WTC11 (cell line): Measurements from ENCODE around the gene TTC7B. TPM values are rescaled to one million over a fixed set of nuclear protein-coding genes. Genes with fewer than 3 reads are reported as not detected.

Experiments used
- ATAC-seq: fragments of 200-7000 bp; cut with Tn5 transposase; 2 replicates; pipeline ENCODE4 v1.10.0; 2021; ENCODE audit warnings: mild to moderate bottlenecking, moderate library complexity
- CTCF ChIA-PET: fragments of 300-600 bp; sonication (Branson Sonifier 250); formaldehyde crosslinking; loops from one replicate; lab custom pipeline; 2021; ENCODE audit warnings: antibody characterized with exemption; lab: Charles Lee
- POLR2A ChIA-PET: fragments of 350-600 bp; sonication (Branson Sonifier 250); formaldehyde crosslinking; loops from one replicate; lab custom pipeline; 2021; ENCODE audit warnings: antibody characterized with exemption; lab: Charles Lee
- DNase-seq: peaks from one replicate; pipeline ENCODE4 v3.0.0; 2021; ENCODE audit warnings: low spot score
- H3K27ac Mint-ChIP-seq: 2 replicates; pipeline ENCODE4 v1.8.0; 2021; ENCODE audit warnings: mixed read lengths
- H3K27me3 Mint-ChIP-seq: 2 replicates; pipeline ENCODE4 v1.8.0; 2021; ENCODE audit warnings: low read depth, mild to moderate bottlenecking, moderate library complexity, mixed read lengths
- H3K36me3 Mint-ChIP-seq: 2 replicates; pipeline ENCODE4 v1.8.0; 2021; ENCODE audit warnings: mixed read lengths
- H3K4me1 Mint-ChIP-seq: 2 replicates; pipeline ENCODE4 v1.8.0; 2022; ENCODE audit warnings: mixed read lengths
- H3K4me3 Mint-ChIP-seq: 2 replicates; pipeline ENCODE4 v1.8.0; 2021; ENCODE audit warnings: mild to moderate bottlenecking, moderate library complexity, mixed read lengths
- H3K9me3 Mint-ChIP-seq: 2 replicates; pipeline ENCODE4 v1.8.0; 2021; ENCODE audit warnings: mixed read lengths
- AR ChIP-seq: fragments of 250-450 bp; sonication (Bioruptor Pico); IDR thresholded peaks from 2 replicates; pipeline ENCODE4 v1.9.0; 2021; ENCODE audit warnings: mild to moderate bottlenecking
- CTCF ChIP-seq: fragments of 200-600 bp; IDR thresholded peaks from 2 replicates; pipeline ENCODE4 v1.8.0; 2022; ENCODE audit warnings: antibody characterized with exemption
- ELF4 ChIP-seq: sonication (generic); formaldehyde crosslinking; IDR thresholded peaks from 2 replicates; pipeline ENCODE4 v1.8.1; 2022; ENCODE audit warnings: low read depth, mild to moderate bottlenecking, moderate library complexity, missing genetic modification reagents
- IRF1 ChIP-seq: sonication (generic); formaldehyde crosslinking; IDR thresholded peaks from 2 replicates; pipeline ENCODE4 v1.8.0; 2023; ENCODE audit warnings: missing genetic modification reagents
- PREB ChIP-seq: sonication (generic); formaldehyde crosslinking; IDR thresholded peaks from 2 replicates; pipeline ENCODE4 v1.8.1; 2022; ENCODE audit warnings: mild to moderate bottlenecking, missing genetic modification reagents, moderate library complexity, borderline replicate concordance
- PRRX2 ChIP-seq: fragments of 250-450 bp; sonication (Bioruptor Pico); IDR thresholded peaks from 2 replicates; pipeline ENCODE4 v1.8.0; 2021; ENCODE audit warnings: mild to moderate bottlenecking
- TEAD4 ChIP-seq: sonication (generic); formaldehyde crosslinking; IDR thresholded peaks from 2 replicates; pipeline ENCODE4 v1.8.0; 2022; ENCODE audit warnings: mild to moderate bottlenecking, missing genetic modification reagents
- USF2 ChIP-seq: sonication (generic); formaldehyde crosslinking; IDR thresholded peaks from 2 replicates; pipeline ENCODE4 v1.8.1; 2023; ENCODE audit warnings: mild to moderate bottlenecking, missing genetic modification reagents, moderate library complexity
- ZBTB21 ChIP-seq: sonication (generic); formaldehyde crosslinking; IDR thresholded peaks from 2 replicates; pipeline ENCODE4 v1.8.1; 2023; ENCODE audit warnings: mild to moderate bottlenecking, missing genetic modification reagents, borderline replicate concordance
- ZNF281 ChIP-seq: sonication (generic); formaldehyde crosslinking; IDR thresholded peaks from 2 replicates; pipeline ENCODE4 v1.8.0; 2023; ENCODE audit warnings: mild to moderate bottlenecking, missing genetic modification reagents
- ZNF317 ChIP-seq: sonication (generic); formaldehyde crosslinking; IDR thresholded peaks from 2 replicates; pipeline ENCODE4 v1.8.1; 2023; ENCODE audit warnings: low read depth, mild to moderate bottlenecking, moderate library complexity, missing genetic modification reagents, borderline replicate concordance
- ZNF423 ChIP-seq: fragments of 250-450 bp; sonication (Bioruptor Pico); IDR thresholded peaks from 2 replicates; pipeline ENCODE4 v2.1.2; 2022; ENCODE audit warnings: mild to moderate bottlenecking, moderate library complexity
- ZNF671 ChIP-seq: fragments of 250-450 bp; sonication (Bioruptor Pico); IDR thresholded peaks from 2 replicates; pipeline ENCODE4 v1.8.0; 2021; ENCODE audit warnings: mild to moderate bottlenecking
- total RNA-seq: library from RNA; stranded (reverse); gene quantifications from 3 replicates; pipeline ENCODE4 v1.2.3, GENCODE V29; 2021
- TF ChIP-seq, protein P1 (sequence below): sonication (generic); formaldehyde crosslinking; IDR thresholded peaks from 2 replicates; pipeline ENCODE4 v1.8.1; 2022; ENCODE audit warnings: mild to moderate bottlenecking, moderate library complexity, missing genetic modification reagents
- TF ChIP-seq, protein P2 (sequence below): sonication (generic); formaldehyde crosslinking; IDR thresholded peaks from 2 replicates; pipeline ENCODE4 v1.8.1; 2022; ENCODE audit warnings: low read depth, mild to moderate bottlenecking, moderate library complexity, missing genetic modification reagents, borderline replicate concordance

TTC7B gene
- total RNA-seq, 1 experiment from 2014 or later: 27.6 TPM

- TF ChIP-seq CTCF (no peak), ELF4 (CRISPR knock-in tag) (no peak), TEAD4 (CRISPR knock-in tag) (no peak), ZNF423 (CRISPR knock-in tag) (no peak)
- TF ChIP-seq, all 79 proteins: peak for 0
Measured at GRCh38 chr14:90533591-90534021, 282.6 kb downstream of the TTC7B start (continued).

DNA sequence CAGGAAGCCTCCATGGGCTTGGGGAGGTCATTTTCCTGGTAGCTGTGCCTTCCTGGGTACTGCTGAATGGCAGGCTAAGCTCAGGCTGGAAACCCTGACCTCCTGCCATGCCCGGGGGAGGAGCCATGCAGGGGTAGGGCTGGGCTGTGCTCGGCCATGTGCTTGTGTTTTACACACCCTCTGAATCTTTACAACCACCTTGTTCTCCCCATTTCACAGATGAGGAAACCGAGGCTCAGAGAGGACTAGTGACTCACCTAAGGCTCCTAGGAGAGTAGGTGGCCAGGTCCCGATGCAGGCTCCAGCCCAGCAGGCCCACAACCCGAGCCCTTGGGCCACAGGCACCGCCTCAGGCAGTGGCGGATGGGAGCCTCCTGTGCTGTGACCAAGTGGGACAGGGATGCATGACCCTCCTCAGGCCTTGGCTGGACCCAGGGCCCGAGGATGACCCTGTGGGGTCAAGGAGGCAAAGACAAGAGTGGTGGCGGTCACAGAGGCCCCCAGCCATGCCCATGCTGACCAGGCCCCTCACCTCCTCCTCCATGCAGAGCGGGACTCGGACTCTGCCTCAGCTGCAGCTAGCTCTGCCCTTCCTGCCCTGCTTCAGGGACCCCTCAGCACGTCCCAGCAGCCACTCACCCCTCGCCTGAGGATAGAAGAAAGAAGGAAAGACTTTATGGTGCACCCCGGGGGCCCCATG, 283.3 kb downstream of the TTC7B start:
- ATAC-seq (no peak), DNase-seq (no peak)
- ChIA-PET CTCF (interaction anchor here (1.0 kb wide), 1 partner anchor 133 kb away, joined by 4 read pairs; no protein-coding TSS in a partner anchor), POLR2A (no interaction called here)
- H3K36me3 Mint-ChIP-seq: 0 out of 2 replicates have a peak, but pooled peaks cover 2% of the 10 kb centered on the region
- H3K4me3 Mint-ChIP-seq: no peak overlapping the region
- H3K9me3 Mint-ChIP-seq: peaks cover 6% of the 10 kb centered on the region
- peaks cover 17% of the 10 kb centered on the region for H3K4me1 Mint-ChIP-seq
- no peak overlapping the region for H3K27ac Mint-ChIP-seq
- H3K27me3 Mint-ChIP-seq: no peaks in the 10 kb centered on the region; the same call in 1 of the 2 replicates
- no peak for TF ChIP-seq ZNF671 (CRISPR knock-in tag)
- TF ChIP-seq, protein P1, sequence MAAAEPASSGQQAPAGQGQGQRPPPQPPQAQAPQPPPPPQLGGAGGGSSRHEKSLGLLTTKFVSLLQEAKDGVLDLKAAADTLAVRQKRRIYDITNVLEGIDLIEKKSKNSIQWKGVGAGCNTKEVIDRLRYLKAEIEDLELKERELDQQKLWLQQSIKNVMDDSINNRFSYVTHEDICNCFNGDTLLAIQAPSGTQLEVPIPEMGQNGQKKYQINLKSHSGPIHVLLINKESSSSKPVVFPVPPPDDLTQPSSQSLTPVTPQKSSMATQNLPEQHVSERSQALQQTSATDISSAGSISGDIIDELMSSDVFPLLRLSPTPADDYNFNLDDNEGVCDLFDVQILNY (CRISPR knock-in tag): no peak
- no peak for TF ChIP-seq ZNF281 (CRISPR knock-in tag)
- TF ChIP-seq AR: no peak
- TF ChIP-seq PRRX2: no peak
- TF ChIP-seq CTCF: no peak
- TF ChIP-seq USF2 (CRISPR knock-in tag): no peak
- TF ChIP-seq PREB (CRISPR knock-in tag): no peak
- TF ChIP-seq, protein P2, sequence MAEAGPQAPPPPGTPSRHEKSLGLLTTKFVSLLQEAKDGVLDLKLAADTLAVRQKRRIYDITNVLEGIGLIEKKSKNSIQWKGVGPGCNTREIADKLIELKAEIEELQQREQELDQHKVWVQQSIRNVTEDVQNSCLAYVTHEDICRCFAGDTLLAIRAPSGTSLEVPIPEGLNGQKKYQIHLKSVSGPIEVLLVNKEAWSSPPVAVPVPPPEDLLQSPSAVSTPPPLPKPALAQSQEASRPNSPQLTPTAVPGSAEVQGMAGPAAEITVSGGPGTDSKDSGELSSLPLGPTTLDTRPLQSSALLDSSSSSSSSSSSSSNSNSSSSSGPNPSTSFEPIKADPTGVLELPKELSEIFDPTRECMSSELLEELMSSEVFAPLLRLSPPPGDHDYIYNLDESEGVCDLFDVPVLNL: no peak
- no peak for TF ChIP-seq ZNF317
- TF ChIP-seq IRF1 (CRISPR knock-in tag): no peak
- TF ChIP-seq ZBTB21 (CRISPR knock-in tag): no peak
